GM21619 (cell line): Measurements from ENCODE around the gene GPR173.

ENCODE experiments used
- ATAC-seq: cut with Tn5 transposase; IDR thresholded peaks from one replicate; pipeline ENCODE4 v1.9.1; 2021; ENCODE audit not compliant: unreplicated experiment

The GPR173 gene

GRCh38 chrX:53088136-53088974 lies 39.8 kb downstream of the GPR173 start:
- peak; percentile 39 for ATAC-seq

GRCh38 chrX:53089224-53089842 lies 40.7 kb downstream of the GPR173 start:
- no peak for ATAC-seq

GRCh38 chrX:53089925-53090324 lies 41.3 kb downstream of the GPR173 start:
- ATAC-seq: no peak

- ATAC-seq: no peak
These were observed 42.8 kb downstream of the GPR173 start for GRCh38 chrX:53091354-53091753.

DNA sequence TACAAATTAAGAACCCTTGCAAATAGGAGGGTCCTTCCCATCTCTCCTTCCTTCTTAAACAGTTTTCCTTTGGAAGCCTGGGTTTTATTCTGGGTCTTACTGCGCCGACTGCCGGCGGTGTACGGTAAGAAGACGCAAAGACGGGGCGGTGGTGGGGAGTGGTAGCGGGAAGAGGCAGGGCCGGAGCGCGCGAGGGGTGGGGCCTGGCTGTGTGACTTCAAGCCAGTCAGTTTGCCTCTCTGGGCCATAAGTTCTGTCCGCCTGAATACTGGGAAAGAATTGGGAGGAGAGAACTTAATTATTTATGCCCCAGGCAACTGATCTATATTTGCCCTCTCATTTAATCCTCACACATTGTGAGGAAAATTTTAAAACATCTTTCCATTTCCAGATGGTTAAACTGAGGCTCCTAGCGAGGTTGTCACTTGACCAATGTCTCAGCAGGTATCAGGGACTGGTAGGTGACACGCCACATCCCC lies 44.6 kb downstream of the GPR173 start:
- ATAC-seq: peak; percentile 47

GRCh38 chrX:53093748-53094581 lies 45.4 kb downstream of the GPR173 start, which contains the start of gene KANTR:
TSS of gene KANTR (plus strand) at chrX:53094142. CDS start at chrX:53124273, 30,131 bp downstream.
- peak; percentile 78 for ATAC-seq

DNA sequence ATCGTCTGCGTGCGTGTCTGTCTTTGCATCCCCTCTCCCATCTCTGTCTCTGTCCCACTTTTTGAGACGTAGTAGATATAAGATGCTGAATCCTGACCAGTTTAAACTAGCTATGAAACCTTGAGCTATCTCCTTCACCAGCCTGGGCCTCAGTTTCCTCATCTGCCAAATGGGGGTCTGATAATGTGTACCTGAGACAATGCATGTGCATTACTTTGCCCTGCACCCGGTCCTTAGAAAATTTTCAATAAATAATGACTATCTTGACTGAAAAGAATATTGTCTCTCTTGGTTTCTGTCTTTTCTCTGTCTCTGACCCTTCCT lies 46.0 kb downstream of the GPR173 start:
- ATAC-seq: no peak

DNA sequence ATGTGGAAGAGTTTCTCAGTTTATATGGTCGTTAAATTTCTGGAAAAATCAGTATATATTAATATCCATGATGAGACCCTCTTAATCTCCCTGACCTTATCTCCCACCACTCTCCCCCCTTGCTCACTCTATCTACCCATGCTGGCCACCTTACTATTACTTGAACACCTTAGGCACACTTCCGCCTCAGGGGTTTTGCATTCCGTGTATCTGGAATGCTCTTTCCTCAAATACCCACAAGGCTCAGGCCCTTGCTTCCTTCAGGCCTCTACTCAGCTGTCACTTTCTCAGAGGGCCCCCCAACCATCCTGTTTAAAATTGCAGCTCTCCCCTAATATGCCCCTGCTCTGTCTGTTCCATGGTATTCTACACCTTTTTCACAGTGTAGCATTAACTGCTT lies 47.2 kb downstream of the GPR173 start:
- ATAC-seq: no peak

DNA sequence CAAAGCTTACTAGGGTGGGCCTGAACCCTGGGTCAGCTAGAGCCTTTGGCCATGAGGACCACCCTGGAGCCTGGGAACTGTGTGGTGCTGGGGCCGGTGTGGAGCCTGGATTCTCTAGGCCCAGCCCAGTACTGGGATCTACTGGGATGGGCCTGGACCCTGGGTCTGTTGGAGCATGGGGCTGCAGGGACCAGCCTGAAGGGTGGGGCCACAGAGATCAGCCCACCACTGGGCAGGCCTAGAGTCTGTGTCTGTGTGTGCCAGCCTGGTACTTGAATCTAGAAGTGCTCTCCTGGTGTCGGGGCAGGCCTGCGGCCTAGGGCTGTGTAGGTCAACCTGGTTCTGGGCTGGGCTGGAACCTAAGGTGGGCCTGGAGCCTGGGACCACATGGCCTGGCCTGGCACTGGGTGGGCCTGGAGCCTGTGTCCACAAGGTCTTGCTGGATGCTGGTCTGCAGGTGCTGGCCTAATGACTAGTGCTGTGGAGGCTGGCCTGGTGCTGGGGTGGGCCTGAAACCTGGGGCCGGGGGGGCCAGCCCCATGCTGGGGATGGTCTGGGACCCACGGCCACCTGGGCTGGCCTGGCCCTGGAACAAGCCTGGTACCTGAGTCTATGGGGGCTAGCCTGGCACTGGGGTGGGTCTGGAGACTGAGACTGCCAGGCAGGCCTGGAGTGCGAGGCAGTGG lies 66.4 kb downstream of the GPR173 start:
- no peak for ATAC-seq

DNA sequence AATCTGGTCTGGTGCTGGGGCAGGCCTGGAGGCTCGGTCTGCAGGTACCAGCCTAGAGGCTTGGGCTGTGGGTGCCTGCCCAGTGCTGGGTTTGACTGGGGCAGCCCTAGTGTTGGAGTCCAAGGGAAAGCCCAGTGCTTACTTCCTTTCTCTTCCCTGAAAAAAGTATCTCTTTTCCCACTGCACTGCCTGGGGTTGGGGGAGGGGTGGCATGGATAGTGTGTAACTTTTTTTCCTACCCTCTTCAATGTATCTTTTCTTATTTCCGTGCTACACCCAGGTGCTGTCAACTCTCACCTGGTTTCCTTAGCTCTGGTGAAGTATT lies 66.9 kb downstream of the GPR173 start:
- ATAC-seq: no peak

GRCh38 chrX:53116101-53116500 lies 67.5 kb downstream of the GPR173 start:
- no peak for ATAC-seq

- no peak for ATAC-seq
These were observed 73.4 kb downstream of the GPR173 start for GRCh38 chrX:53122013-53122412.

- no peak for ATAC-seq
These were observed 76.9 kb downstream of the GPR173 start for GRCh38 chrX:53125506-53125905.

- ATAC-seq: no peak
These were observed 77.8 kb downstream of the GPR173 start for GRCh38 chrX:53126377-53126776.

- no peak for ATAC-seq
These were observed 79.6 kb downstream of the GPR173 start for GRCh38 chrX:53128097-53128749.
